AG08396 (cell line): Measurements from ENCODE around the gene RORC.
A peak's percentile ranks its signal among the peaks of the same experiment; 100 is the strongest.
"Not testable (repeated sequence)": the region's sequence is repeated elsewhere in the genome, so short reads cannot be mapped to it uniquely, and the experiment has no call there.

ENCODE experiments used
- DNase-seq: peaks from one replicate; pipeline ENCODE4 v3.0.0; 2012; ENCODE audit warnings: low spot score, mixed read lengths

RORC gene

DNA sequence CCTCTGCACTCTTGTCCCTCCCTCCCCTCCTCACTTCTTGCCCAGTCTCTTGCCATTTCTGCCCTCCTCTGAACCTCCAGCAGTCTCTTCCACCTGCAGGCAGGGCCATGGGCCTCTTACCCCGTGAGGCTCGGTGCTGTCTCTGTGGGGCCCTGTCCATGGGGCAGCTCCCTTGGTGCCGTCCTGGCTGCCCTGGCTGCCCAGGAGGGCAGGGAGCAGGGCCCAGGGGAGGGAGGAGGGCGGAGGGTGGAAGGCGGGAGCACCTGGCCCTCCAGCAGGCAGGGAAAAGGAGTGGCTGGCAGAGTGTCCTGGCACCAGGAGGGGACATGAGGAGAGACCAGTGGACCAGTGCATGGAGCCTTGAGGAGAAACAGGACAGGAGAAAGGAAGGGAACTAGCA, at the start of gene RORC:
Gene RORC, minus strand, starts transcription at position 198 of the 400 bp plus-strand sequence. Its CDS starts 38 bp downstream, at position 160.
- DNase-seq: no peak

GRCh38 chr1:151875419-151876097, 44.0 kb upstream of the RORC start:
- no peak for DNase-seq

- not testable (repeated sequence) for DNase-seq
Measured at GRCh38 chr1:151872776-151873175, 41.2 kb upstream of the RORC start.

GRCh38 chr1:151871284-151872030, 39.9 kb upstream of the RORC start:
- DNase-seq: no peak

GRCh38 chr1:151868486-151868885, 36.9 kb upstream of the RORC start:
- no peak for DNase-seq

DNA sequence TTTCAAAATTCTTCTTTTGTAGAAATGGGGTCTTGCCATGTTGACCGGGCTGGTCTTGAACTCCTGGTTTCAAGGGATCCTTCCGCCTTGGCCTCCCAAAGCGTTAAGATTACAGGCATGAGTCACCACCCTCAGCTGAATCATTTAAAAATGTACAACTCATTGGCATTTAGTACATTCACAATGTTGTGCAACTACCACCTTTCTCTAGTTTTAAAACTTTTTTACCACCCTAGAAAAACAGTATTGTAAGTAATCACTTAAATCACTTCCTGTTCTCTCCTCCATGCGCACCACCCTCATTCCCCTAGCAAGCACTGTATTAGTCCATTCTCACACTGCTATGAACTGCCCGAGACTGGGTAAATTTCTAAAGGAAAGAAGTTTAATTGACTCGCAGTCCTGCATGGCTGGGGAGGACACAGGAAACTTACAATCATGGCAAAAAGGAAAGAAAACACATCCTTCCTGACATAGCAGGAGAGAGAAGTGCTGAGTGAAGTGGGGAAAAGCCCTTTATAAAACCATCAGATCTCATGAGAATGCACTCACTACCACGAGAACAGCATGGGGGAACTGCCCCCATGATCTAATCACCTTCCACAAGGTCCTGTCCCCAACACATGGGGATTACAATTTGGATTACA, 36.3 kb upstream of the RORC start:
- no peak for DNase-seq

DNA sequence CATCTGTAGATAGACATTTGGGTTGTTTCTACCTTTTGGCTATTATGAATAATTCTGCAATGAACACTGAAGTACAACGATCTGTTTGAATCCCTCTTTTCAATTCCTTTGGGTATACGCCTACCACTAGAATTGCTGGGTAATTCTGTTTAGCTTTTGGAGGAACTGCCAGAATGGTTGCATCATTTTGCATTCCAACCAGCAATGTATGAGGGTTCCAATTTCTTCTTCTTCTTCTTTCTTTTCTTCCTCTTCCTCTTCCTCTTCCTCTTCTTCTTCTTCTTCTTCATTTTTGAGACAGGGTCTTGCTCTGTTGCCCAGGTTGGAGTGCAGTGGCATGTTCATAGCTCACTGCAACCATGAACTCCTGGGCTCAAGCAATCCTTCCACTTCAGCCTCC, 35.7 kb upstream of the RORC start:
- no peak for DNase-seq

DNA sequence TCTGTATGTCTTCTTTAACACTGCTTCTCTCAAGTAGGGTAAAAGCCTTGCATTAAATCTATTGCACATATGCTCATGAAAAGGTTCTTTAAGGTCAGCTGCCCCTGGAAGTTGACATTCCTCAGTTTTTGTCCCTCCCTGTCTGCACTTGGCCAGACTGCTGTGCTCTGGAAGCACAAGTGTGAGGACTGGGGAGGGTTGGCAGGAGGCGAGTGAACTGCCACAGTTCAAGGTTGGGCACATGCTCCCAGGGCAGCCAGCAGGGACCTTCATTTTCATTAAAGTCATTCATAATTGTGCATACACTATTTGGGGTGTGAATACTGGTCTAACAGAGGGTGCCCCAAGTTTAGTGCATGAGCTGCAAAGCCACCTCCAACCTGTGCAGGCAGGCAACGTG, 32.8 kb upstream of the RORC start:
- no peak for DNase-seq

- no peak for DNase-seq
Measured at GRCh38 chr1:151862604-151863003, 31.0 kb upstream of the RORC start.

GRCh38 chr1:151860504-151861187, 29.0 kb upstream of the RORC start:
- no peak for DNase-seq

GRCh38 chr1:151859891-151860293, 28.3 kb upstream of the RORC start:
- no peak for DNase-seq

DNA sequence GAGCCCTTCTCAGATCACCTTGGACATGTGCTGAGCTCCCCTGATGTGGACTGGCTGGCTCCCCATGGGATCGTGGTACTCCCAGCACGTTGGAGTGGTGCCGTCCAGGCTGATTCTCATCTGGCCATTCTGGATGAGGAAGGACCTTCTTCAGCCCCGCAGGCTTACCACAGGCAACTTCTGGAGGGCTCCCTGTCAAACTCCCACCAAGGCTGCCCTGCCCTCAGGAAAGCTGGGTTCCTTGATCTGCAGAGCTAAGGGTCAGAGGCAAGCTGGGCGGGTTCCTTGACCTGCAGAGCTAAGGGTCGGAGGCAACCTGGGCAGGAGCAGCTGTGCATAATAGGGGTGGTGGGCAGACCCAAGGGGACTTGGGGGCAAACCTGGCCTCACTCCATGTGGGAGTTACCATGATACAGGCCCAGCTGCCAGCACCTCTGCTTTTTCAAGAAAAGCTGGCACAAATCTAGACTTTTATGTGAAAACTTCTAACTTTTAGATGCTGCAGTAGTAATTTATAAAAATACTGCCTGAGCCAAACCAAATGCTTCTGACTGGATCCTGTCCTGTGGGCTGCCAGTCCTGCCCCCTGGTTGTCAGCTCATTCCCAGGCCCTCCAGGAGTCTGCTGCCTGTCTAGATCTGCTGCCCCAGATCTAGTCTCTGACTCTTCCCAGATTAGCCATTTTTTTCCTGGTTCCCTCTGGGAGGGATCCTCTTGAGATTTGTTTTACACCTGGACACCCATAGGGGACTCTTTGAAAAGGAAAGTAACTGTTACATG, 27.5 kb upstream of the RORC start:
- DNase-seq: no peak

- DNase-seq: no peak
Measured at GRCh38 chr1:151858030-151858746, 26.6 kb upstream of the RORC start.

DNA sequence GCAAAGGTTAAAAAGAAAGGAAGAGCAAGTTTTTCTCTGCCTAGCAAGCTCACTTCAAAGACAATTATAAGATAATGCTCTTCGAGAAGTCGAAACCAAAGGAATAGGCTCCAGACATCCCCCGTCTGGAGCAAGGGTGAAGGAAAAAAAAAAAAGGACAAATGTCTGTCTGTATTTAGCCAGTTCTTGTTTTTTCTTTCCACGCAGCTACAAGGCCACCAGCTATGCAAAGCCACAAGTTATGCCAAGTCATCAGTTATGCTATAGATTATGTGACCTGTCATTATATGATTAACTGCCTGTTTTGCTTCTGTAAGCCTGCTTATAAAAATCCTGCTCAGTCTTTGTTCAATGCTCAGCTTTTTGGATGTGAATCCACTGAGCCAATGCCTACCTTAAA, 24.3 kb upstream of the RORC start:
- DNase-seq: no peak

GRCh38 chr1:151855516-151855915, 23.9 kb upstream of the RORC start:
- DNase-seq: not testable (repeated sequence)

- no peak for DNase-seq
Measured at GRCh38 chr1:151854658-151855057, 23.1 kb upstream of the RORC start.

- no peak for DNase-seq
Measured at GRCh38 chr1:151853411-151853943, 21.9 kb upstream of the RORC start, which contains the start of gene THEM5. THEM5 (minus strand) TSS chr1:151853712; CDS start chr1:151853565, 147 bp downstream.

- peak; percentile 1 for DNase-seq
Measured at GRCh38 chr1:151852733-151853132, 21.1 kb upstream of the RORC start.

GRCh38 chr1:151851886-151852285, 20.3 kb upstream of the RORC start:
- DNase-seq: peak; percentile 3

DNA sequence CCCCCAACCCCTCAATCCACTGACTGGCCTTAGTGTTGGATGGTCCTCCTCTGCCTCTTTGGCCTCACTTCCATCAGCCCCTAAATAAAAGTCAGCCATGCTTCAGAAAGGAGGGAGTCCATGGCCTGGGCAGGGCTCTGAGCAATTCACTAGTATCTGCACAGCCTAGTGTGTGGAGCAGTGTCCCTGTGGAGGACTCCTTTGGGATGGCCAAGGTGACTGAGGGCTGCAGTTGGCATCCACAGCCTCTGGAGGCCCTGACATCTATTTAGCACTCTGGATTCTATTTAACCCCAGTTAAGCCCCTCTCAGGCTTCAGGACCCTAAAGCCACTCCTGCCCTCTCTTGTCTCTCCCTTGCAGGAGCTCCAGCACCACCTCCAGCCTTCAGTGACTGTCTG, 18.3 kb upstream of the RORC start:
- no peak for DNase-seq

- DNase-seq: no peak
Measured at GRCh38 chr1:151849126-151849525, 17.5 kb upstream of the RORC start.
